Stimulated activated CD4-positive, alpha-beta T cell treated with anti-CD3 and anti-CD28 coated beads, Interleukin-2, amount 100 ng/mL, for 4 hours (primary cell): ENCODE results near the gene HDGF.

ENCODE experiments used
- DNase-seq: peaks from one replicate; pipeline ENCODE4 v3.0.0-alpha.2; 2020; ENCODE audit warnings: low read depth

The HDGF gene

DNA sequence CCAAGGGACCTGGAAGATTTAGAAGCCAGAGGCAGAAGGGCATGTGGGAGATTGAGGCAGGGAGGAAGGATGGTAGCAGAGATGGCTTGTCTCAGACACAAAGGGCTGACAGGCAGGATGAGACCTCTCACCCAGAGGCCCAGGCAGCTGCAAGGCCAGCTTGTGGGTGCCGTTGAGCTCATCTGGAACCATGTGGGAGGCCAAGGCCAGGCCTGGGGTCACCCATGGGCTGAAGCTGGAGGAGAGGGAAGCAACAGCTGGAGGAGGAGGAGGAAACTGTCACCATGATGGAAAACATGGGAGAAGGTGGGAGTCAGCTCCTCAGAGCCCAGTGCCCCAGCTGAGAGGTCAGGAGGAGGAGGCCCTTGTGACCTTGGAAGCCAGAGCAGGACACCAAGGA, 52.5 kb downstream of the HDGF start:
- no peak for DNase-seq

DNA sequence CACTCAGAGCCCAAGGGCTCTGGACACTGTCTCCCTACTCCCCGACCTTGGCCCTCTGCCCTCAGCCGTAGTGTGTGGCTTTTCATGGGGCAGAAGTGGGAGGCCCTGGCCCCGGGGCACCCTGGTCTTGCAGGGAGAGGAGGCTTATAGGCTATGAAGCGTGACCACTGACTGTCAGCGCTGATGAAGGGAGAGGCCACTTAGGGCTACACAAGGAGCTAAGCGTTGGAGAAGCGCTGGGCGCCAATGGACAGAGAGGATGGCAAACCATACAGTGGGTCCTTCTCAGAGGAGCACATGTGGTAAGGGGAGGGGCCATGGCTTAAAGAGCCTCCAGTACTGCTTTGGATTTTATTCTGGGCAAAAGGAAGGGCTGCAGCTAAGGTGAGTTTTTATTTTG, 54.0 kb downstream of the HDGF start:
- no peak for DNase-seq

DNA sequence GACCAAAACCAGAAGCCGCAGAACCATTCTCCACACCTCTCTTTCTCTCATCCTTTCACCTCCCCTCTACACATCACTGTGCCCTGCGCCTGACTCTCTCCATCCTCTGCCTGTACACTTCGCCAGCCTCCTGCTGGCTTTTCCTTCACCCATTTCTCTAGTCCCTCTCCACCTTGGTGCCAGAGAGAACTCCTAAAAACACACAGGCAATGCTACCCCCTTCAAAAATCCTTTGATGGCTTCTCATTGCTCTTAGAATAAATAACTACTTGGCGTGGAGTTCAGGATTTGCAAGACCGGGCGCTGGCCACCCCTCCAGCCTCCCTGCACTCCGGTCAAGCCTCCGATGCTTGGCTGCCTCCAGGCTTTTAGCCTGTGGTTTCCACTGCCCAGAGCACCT, 54.7 kb downstream of the HDGF start:
- DNase-seq: no peak

DNA sequence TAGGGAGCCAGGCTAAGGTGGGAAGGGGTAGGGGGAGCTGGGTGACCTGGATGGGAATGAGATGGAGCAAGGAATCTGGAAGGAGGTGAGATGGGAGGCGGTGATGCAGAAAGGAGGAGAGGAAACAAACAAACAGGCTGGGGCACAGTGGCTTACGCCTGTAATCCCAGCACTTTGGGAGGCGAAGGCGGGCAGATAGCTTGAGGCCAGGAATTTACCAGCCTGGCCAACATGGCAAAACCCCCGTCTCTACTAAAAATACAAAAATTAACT, 56.8 kb downstream of the HDGF start:
- DNase-seq: no peak

DNA sequence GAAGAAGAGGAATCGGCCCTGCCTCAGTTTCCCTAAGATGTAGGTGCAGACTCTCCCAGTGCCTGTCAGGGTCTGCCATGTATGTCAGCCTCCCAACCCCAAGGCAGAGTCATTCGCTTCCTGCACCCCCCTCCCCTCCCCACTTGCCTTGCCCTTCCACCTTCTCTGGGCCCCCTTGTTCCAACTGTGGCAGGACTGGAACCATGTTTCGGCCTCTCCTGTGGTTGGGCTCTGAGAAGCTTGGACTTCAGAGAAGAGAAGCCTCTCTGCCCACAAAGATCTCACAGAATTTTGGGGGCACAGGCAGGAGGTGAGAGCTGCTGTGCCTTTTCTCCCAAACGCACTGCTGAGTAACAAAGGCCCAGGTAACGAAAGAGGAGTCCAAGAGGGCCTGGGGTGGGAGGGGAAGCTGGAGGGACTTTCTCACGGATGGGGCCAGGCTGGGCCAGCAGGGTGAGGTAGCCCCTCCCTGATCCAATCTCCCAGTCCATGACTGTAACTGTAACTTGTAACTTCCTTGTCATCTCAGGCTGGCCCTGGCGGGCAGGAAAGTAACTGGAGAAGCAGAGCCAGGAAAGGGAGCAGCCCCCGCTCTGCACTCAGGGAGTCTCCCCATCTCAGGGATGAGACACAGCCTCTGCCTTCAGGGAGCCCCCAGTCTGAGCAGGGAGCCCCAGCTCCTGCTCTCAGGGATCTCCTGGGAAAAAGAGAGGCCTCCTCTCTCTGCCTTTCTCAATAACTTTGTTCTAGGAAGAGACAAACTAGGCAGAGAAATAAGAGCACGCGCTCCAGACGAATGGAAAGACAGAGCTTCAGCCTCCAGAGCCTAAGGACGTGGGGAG, 57.4 kb downstream of the HDGF start:
- no peak for DNase-seq

DNA sequence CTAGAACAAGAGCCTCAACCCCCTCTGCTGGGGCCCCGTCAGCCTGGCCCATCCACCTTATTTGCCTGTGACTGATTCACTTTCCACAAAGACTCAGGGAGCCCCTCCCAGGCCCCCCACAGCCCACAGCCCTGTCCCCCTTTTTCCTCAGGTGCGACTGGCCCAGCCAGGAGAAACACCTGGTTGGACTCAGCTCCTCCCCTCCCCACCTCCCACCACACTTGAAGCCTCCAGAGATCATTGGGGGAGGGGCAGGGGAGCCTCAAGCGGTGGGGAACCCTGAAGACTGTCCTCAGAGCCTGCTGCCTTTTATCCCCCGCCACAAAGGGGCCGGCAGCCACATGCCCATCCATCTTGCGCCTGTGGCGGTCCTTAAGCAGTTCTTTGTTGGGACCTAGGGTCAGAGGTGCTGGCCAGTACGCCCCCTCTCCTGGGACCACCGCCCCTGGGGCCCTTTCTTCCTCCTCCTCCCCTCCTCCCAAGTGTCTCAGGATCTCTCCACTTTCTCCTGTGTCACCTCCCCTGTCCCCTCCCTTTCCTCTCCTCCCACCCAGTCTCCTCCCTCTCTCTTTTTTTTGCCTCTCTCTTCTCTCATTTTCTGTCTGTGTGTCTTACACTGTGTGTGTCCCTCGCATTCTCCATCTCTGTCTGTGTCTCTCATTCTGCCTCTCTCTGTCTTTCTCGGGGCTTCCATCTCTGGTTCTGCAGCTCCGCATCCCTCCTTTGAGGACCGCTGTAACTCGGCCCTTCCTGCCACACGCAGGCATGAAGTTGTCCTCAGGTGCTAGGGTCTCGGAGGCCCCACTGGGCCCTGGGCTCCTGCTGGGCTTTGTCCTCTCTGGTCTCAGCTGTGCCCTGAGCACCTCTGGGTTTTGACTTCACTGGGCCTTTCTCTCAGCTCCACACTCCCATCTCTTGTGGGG, 58.3 kb downstream of the HDGF start:
- DNase-seq: no peak

DNA sequence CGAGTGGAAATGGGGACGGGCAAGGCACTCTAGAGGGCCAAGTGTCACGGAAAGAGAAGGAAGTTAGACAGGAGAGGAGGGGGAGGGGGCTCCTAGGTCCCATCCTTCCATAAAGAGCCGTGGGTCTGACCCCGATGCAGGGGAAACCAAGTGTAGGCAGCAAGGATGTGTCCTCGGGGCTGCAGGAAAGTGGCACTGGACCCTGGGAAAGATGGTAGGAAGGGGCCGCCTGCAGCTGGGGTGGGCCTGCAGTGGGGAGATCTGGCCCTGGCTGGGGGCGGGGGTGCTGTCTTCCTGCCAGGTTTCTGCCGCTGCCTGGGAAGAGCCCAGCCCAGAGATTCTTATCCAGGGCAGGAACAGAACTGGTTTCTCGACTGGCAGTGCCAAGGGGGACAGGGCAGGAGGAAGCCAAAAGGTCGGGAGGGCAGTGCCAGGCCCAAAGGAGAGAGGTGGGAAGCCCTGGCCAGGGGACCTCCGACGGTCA, 59.0 kb downstream of the HDGF start:
- no peak for DNase-seq
